Glutamatergic neuron (in vitro differentiated cells): ENCODE measurements around the gene HMGXB3. TPM values are rescaled to one million over a fixed set of nuclear protein-coding genes. Genes with fewer than 3 reads are reported as not detected.

ENCODE experiments used
- DNase-seq: peaks from one replicate; pipeline ENCODE4 v3.0.0; 2022
- H3K27ac Mint-ChIP-seq: one replicate; pipeline ENCODE4 v1.8.0; 2020; ENCODE audit warnings: mild to moderate bottlenecking, mixed read lengths, inconsistent platforms; ENCODE audit not compliant: unreplicated experiment
- H3K27me3 Mint-ChIP-seq: one replicate; pipeline ENCODE4 v1.8.0; 2020; ENCODE audit warnings: mild to moderate bottlenecking, moderate library complexity, mixed read lengths, inconsistent platforms; ENCODE audit not compliant: unreplicated experiment
- H3K36me3 Mint-ChIP-seq: one replicate; pipeline ENCODE4 v1.8.0; 2020; ENCODE audit warnings: mild to moderate bottlenecking, mixed read lengths, inconsistent platforms; ENCODE audit not compliant: unreplicated experiment
- H3K4me1 Mint-ChIP-seq: one replicate; pipeline ENCODE4 v1.8.0; 2020; ENCODE audit warnings: mild to moderate bottlenecking, low read depth, mixed read lengths, inconsistent platforms; ENCODE audit not compliant: unreplicated experiment
- H3K4me3 Mint-ChIP-seq: one replicate; pipeline ENCODE4 v1.8.0; 2020; ENCODE audit warnings: mild to moderate bottlenecking, mixed read lengths, inconsistent platforms; ENCODE audit not compliant: unreplicated experiment
- H3K9me3 Mint-ChIP-seq: one replicate; pipeline ENCODE4 v1.8.0; 2020; ENCODE audit warnings: mild to moderate bottlenecking, moderate library complexity, mixed read lengths, inconsistent platforms; ENCODE audit not compliant: unreplicated experiment
- total RNA-seq: library from RNA; stranded (reverse); fragmentation: NEBNext Ultra II Directional; extraction: Animal tissue kit (Norgen Biotek cat#: 25700); gene quantifications from one replicate; pipeline ENCODE4 v1.2.1, GENCODE V29; 2021; ENCODE audit not compliant: unreplicated experiment
- TF ChIP-seq, protein P1 (sequence below): fragments of 200-600 bp; sonication (generic); IDR thresholded peaks from one replicate; pipeline ENCODE4 v1.5.0; 2021; ENCODE audit not compliant: partially characterized antibody, unreplicated experiment

HMGXB3 gene
- total RNA-seq, 1 donor from 2014 or later = 48.6 TPM

DNA sequence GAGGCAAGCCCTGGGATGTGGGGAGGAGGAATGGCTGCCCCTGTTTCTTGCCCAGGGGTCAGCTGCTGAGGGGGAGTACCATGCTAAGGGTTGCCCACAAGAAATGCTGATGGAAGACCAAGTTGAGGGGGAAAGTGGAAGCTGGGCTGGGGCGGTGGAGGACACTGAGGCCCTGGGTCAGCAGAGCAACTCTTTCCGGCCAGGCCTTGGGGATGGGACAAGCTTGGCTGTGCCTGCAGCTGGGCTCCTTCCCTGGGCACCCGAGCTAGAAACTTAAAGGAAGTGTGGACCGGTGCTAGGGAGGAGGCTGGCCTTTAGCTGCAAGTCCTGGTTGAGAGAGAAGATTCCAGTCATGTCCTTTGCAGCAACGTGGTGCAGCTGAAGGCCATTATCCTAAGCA lies 63.1 kb downstream of the HMGXB3 start:
- H3K27me3 Mint-ChIP-seq = no peaks in the 10 kb centered on the region
- H3K4me1 Mint-ChIP-seq = no peaks in the 10 kb centered on the region
- DNase-seq = no peak
- TF ChIP-seq, protein P1, sequence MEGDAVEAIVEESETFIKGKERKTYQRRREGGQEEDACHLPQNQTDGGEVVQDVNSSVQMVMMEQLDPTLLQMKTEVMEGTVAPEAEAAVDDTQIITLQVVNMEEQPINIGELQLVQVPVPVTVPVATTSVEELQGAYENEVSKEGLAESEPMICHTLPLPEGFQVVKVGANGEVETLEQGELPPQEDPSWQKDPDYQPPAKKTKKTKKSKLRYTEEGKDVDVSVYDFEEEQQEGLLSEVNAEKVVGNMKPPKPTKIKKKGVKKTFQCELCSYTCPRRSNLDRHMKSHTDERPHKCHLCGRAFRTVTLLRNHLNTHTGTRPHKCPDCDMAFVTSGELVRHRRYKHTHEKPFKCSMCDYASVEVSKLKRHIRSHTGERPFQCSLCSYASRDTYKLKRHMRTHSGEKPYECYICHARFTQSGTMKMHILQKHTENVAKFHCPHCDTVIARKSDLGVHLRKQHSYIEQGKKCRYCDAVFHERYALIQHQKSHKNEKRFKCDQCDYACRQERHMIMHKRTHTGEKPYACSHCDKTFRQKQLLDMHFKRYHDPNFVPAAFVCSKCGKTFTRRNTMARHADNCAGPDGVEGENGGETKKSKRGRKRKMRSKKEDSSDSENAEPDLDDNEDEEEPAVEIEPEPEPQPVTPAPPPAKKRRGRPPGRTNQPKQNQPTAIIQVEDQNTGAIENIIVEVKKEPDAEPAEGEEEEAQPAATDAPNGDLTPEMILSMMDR = no peak
- no peak overlapping the region for H3K27ac Mint-ChIP-seq
- no peaks in the 10 kb centered on the region for H3K36me3 Mint-ChIP-seq
- H3K9me3 Mint-ChIP-seq = peaks cover 1% of the 10 kb centered on the region
- H3K4me3 Mint-ChIP-seq = no peak overlapping the region

DNA sequence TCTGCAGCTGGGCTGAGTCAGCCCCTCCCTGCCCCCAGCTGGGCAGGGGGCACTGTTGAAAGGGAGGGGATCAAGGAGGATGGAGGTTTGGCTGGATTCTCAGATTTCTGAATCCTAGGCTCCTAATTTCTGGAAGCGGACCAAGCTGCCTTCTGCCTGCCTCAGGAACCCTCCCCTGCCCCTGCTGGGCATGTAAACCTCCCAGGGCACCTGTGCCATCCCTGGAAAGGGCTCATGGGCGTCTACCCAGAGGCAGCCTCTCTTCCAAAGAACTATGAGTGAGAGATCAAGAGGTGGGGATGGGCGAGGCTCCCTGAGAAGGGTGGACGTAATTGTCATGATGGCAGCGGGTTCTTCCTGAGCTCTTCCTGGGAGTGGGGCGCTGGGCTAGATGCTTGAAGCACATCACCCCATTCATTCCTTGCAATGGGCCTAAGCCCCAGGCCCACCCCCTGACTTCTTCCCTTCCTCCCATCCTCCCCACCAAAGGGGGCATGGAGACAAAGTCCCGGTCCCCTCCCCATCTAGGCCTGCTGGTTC lies 64.2 kb downstream of the HMGXB3 start:
- no peaks in the 10 kb centered on the region for H3K4me1 Mint-ChIP-seq
- no peak overlapping the region for H3K4me3 Mint-ChIP-seq
- TF ChIP-seq, protein P1 = no peak
- H3K36me3 Mint-ChIP-seq = no peaks in the 10 kb centered on the region
- no peak for DNase-seq
- H3K9me3 Mint-ChIP-seq = peaks cover 1% of the 10 kb centered on the region
- no peaks in the 10 kb centered on the region for H3K27me3 Mint-ChIP-seq
- no peak overlapping the region for H3K27ac Mint-ChIP-seq

DNA sequence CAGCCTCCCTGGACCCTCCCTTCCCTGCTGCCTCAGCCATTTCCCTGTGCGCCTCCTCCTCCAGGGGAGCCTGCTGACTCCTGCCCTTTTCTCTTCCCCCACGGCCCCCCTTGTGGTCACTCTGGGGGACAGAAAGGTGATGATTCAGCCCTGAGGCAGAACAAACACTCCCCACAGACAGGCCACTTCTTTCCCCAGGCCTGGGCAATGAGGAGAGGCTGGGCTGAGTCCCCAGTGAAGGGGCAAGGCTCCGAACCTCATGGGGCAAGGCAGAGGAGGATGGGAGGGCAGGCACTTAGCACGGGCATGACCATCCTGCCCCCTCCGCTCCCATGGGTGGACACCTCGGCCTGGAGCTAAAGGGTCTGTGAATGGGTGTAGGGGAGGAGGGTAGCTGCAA lies 64.8 kb downstream of the HMGXB3 start:
- no peak for DNase-seq
- no peaks in the 10 kb centered on the region for H3K4me1 Mint-ChIP-seq
- TF ChIP-seq, protein P1 = no peak

DNA sequence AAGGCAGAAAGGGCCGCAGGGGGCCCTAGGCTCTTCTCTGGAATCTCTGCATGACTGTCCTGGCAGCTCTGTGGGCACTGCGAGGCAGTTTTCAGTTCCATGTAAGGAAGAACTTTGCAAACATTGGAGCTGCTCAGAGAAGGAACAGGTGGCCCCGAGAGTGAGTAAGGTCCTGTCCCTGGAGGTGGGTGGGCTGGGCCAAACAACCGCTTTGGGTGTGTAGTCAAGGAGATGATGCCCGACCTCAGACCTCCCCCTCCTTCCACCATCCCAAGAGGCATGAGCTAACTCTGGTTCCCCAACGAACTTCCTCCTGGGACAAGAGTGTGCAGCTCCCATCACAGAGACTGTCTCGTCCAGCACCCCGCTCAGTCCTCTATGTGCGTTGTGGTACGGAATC lies 65.3 kb downstream of the HMGXB3 start:
- TF ChIP-seq, protein P1 = no peak
- Mint-ChIP-seq H3K27ac (no peak overlapping the region), H3K9me3 (peaks cover 1% of the 10 kb centered on the region), H3K4me1 (no peaks in the 10 kb centered on the region), H3K36me3 (no peaks in the 10 kb centered on the region), H3K27me3 (no peaks in the 10 kb centered on the region), H3K4me3 (no peak overlapping the region)
- no peak for DNase-seq

More for the DNA sequence above, 64.8 kb downstream of the HMGXB3 start:
- Mint-ChIP-seq H3K4me3 (no peak overlapping the region), H3K27ac (no peak overlapping the region), H3K36me3 (no peaks in the 10 kb centered on the region), H3K9me3 (peaks cover 1% of the 10 kb centered on the region), H3K27me3 (no peaks in the 10 kb centered on the region)

DNA sequence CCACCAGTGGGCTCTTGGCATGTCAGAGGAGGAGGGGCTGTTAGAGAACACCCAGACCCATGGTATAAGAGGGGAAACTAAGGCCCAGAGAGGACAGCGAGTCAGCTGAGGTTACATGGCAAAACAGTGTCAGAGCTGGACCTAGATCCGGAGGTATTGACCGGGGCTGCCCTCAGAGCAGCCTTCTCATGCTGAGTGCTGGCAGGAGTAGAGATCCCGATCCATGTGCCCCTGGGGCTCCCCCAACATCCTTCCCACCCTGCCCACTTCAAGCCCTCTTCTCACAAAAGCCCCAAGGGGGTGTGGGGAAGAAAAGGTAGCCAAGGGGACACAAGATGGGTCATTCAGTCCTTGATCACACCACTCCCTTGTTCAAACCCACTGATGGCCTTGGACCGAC lies 65.9 kb downstream of the HMGXB3 start:
- TF ChIP-seq, protein P1 = no peak
- no peaks in the 10 kb centered on the region for H3K36me3 Mint-ChIP-seq
- H3K27me3 Mint-ChIP-seq = no peaks in the 10 kb centered on the region
- H3K27ac Mint-ChIP-seq = no peak overlapping the region
- DNase-seq = no peak
- H3K4me3 Mint-ChIP-seq = no peak overlapping the region
- peaks cover 1% of the 10 kb centered on the region for H3K9me3 Mint-ChIP-seq
- H3K4me1 Mint-ChIP-seq = no peaks in the 10 kb centered on the region
